ENCODE data around the gene CLK2. TPM values are rescaled to one million over a fixed set of nuclear protein-coding genes. Genes with fewer than 3 reads are reported as not detected.

The CLK2 gene
- total RNA-seq, 1 donor from 2014 or later = 106 TPM

DNA sequence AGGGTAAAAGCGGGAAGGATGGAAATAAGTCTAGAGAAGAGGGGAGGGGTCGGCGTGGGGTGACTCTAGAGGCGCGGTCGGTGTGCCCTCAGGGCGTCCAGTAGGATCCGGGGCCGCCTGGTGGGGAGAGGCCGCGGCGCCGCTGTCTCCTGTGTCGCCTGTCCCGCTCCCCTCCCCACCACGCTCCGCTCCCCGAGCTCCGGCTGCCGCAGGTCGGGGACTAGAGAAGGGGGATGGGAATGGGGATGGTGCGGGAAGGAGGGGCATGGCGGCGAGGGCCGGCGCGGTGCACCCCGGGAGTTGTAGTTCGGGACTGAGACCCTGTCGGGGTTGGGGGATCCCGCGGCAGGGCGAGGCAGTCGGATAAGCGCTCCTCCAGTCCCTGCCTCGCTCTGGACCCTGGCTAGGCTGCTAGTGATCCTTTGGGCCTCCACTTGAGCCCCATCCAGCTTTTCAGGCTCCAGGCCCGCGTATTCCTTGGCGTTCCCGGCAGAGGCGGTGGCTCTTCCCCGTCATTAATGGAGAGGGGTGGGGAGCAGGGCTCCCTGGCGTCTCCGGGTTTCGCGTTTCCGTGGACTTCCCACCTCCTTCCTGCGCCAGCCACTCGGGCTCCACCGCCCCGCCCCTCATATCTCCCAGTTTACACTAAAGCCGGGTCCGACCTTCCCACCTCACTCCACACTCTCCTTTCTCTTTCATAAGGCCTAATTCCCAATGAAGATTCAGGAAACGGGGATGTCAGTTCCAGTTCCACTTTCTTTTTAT, 17.9 kb downstream of the CLK2 start, which contains the start of gene ENTREP3:
ENTREP3 (minus strand) TSS at position 241 of the 765 bp plus-strand sequence. CDS start 606 bp downstream, outside the sequence.
- Mint-ChIP-seq H3K27me3 (no peaks in the 10 kb centered on the region), H3K9me3 (ENCODE audit: low read depth) (no peaks in the 10 kb centered on the region), H3K36me3 (ENCODE audit: insufficient read depth) (peaks cover 12% of the 10 kb centered on the region), H3K4me1 (ENCODE audit: low read depth) (peaks cover 21% of the 10 kb centered on the region), H3K4me3 (ENCODE audit: low read depth) (peak within 1 kb of the TSS; percentile 81), H3K27ac (peak within 1 kb of the TSS; percentile 86)
- DNase-seq (ENCODE audit: low spot score, unreplicated experiment) = peak; percentile 84
- TF ChIP-seq, protein P1, sequence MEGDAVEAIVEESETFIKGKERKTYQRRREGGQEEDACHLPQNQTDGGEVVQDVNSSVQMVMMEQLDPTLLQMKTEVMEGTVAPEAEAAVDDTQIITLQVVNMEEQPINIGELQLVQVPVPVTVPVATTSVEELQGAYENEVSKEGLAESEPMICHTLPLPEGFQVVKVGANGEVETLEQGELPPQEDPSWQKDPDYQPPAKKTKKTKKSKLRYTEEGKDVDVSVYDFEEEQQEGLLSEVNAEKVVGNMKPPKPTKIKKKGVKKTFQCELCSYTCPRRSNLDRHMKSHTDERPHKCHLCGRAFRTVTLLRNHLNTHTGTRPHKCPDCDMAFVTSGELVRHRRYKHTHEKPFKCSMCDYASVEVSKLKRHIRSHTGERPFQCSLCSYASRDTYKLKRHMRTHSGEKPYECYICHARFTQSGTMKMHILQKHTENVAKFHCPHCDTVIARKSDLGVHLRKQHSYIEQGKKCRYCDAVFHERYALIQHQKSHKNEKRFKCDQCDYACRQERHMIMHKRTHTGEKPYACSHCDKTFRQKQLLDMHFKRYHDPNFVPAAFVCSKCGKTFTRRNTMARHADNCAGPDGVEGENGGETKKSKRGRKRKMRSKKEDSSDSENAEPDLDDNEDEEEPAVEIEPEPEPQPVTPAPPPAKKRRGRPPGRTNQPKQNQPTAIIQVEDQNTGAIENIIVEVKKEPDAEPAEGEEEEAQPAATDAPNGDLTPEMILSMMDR (IDR thresholded peaks at IDR 0.05; ENCODE audit: unreplicated experiment) = peak; percentile 43

DNA sequence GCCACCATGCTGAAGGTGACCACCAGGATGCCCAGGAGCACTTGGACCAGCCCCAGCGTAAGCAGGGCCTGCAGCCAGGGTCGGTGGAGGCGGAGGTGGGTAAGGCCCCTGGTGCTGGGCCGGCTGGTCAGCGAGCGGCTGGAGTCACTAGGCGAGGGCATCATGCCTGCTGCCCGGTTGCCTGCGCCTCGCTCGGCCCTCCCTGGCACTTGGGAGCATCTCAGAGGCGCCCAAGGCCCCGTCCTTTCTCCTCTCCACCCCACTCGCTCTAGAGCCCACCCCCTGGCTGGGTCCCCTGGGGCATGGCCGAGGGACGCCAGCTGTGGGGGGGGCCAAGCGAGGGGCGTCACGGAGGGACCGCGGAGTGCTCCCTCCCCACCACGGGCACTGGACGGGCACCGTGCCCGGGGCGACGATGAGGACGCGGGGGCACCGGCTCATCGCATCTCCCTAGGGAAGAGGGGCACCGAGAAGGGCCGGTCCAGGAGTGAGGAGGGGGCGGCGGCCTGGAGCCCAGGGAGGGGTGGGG, 18.5 kb downstream of the CLK2 start:
- TF ChIP-seq, protein P1 (IDR thresholded peaks at IDR 0.05; ENCODE audit: unreplicated experiment) = no peak
- no peak overlapping the region for H3K27ac Mint-ChIP-seq
- H3K4me3 Mint-ChIP-seq (ENCODE audit: low read depth) = peak overlapping the region; percentile 81
- H3K27me3 Mint-ChIP-seq = no peaks in the 10 kb centered on the region
- H3K4me1 Mint-ChIP-seq (ENCODE audit: low read depth) = peaks cover 21% of the 10 kb centered on the region
- no peaks in the 10 kb centered on the region for H3K9me3 Mint-ChIP-seq (ENCODE audit: low read depth)
- DNase-seq (ENCODE audit: low spot score, unreplicated experiment) = no peak
- H3K36me3 Mint-ChIP-seq (ENCODE audit: insufficient read depth) = peaks cover 11% of the 10 kb centered on the region

DNA sequence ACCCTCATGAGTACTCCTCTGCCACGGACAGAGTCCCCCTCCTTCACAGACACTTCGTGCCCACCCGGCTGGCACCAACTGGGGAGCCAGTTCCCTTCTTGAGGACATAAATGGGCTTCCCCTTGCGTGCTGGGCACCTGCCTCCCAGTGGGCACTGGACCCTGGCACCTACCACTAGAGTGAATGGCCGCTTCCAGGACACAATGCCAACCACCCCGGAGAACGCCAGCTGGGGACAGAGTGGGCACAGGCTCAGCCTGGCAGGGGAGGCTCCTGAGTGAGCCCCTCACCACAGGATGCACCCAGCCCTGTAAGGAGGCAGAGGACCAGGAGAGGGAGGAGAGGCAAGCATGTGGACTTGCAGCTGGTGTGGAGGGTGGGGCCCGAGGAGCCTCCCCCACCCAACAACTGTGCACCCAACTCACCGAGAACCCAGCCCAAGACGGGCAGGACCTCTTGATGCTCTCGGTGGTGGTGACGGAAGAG, 19.0 kb downstream of the CLK2 start:
- TF ChIP-seq, protein P1 (IDR thresholded peaks at IDR 0.05; ENCODE audit: unreplicated experiment) = no peak
- H3K9me3 Mint-ChIP-seq (ENCODE audit: low read depth) = no peaks in the 10 kb centered on the region
- peaks cover 21% of the 10 kb centered on the region for H3K4me1 Mint-ChIP-seq (ENCODE audit: low read depth)
- peak overlapping the region; percentile 53 for H3K27ac Mint-ChIP-seq
- H3K4me3 Mint-ChIP-seq (ENCODE audit: low read depth) = peak overlapping the region; percentile 81
- DNase-seq (ENCODE audit: low spot score, unreplicated experiment) = no peak
- no peaks in the 10 kb centered on the region for H3K27me3 Mint-ChIP-seq
- peaks cover 11% of the 10 kb centered on the region for H3K36me3 Mint-ChIP-seq (ENCODE audit: insufficient read depth)

DNA sequence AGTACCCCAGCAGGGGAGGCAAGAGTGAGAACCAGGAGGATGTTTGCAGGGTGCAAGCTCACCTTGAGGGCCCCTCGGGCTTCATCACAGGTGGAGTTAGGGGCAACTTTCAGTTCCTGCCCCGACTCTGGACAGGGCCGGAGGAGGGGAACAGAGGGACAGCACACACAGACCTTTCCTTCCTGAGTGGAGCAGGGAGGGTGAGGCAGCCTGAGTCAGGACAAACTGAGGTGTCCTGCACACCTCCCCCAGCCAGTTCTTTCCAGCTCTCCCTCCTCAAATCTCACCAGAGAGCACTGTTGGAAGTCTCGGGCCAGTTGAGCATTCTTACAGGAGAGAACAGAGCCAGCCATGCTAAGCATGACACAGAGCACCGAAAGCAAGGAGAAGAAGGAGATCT, 19.5 kb downstream of the CLK2 start:
- DNase-seq (ENCODE audit: low spot score, unreplicated experiment) = no peak
- peak overlapping the region; percentile 67 for H3K27ac Mint-ChIP-seq
- TF ChIP-seq, protein P1 (IDR thresholded peaks at IDR 0.05; ENCODE audit: unreplicated experiment) = no peak
- peak overlapping the region; percentile 81 for H3K4me3 Mint-ChIP-seq (ENCODE audit: low read depth)
- H3K9me3 Mint-ChIP-seq (ENCODE audit: low read depth) = no peaks in the 10 kb centered on the region
- H3K36me3 Mint-ChIP-seq (ENCODE audit: insufficient read depth) = peaks cover 11% of the 10 kb centered on the region
- no peaks in the 10 kb centered on the region for H3K27me3 Mint-ChIP-seq
- H3K4me1 Mint-ChIP-seq (ENCODE audit: low read depth) = peaks cover 21% of the 10 kb centered on the region

DNA sequence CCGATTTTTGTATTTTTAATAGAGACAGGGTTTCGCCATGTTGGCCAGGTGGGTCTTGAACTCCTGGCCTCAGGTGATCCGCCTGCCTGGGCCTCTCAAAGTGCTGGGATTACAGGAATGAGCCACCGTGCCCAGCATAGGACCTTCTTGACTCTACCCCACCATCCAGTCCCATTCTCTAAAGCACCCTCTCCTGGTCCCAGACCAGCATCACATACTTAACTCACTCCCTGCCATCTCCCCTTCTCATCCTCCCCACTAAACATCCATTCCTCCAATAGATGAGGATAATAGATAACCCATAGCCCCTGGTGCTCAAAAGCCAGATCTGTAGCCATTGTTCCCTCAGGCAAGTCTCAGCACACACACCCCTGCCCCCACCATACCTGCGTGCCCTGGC, 20.1 kb downstream of the CLK2 start:
- TF ChIP-seq, protein P1 (IDR thresholded peaks at IDR 0.05; ENCODE audit: unreplicated experiment) = no peak
- H3K9me3 Mint-ChIP-seq (ENCODE audit: low read depth) = no peaks in the 10 kb centered on the region

More for the DNA sequence above, 20.1 kb downstream of the CLK2 start:
- H3K4me3 Mint-ChIP-seq (ENCODE audit: low read depth) = peak overlapping the region; percentile 81
- H3K4me1 Mint-ChIP-seq (ENCODE audit: low read depth) = peaks cover 21% of the 10 kb centered on the region
- H3K27me3 Mint-ChIP-seq = no peaks in the 10 kb centered on the region
- DNase-seq (ENCODE audit: low spot score, unreplicated experiment) = no peak
- peaks cover 8% of the 10 kb centered on the region for H3K36me3 Mint-ChIP-seq (ENCODE audit: insufficient read depth)
- peak overlapping the region; percentile 67 for H3K27ac Mint-ChIP-seq
